ENCODE data around the gene CIP2A.

The CIP2A gene

GRCh38 chr3:108525971-108526370 is 63.3 kb downstream of the CIP2A start:
- no peak for TF ChIP-seq CTCF (IDR thresholded peaks at IDR 0.05; ENCODE audit: control extremely low read depth, extremely low read depth, low read depth, missing control alignments)
- ChIA-PET POLR2A (no interaction called here), CTCF (interaction anchor here (1.0 to 2.9 kb wide), 11 partner anchors 9 to 63 kb away, joined by 3 to 12 read pairs (median 6); partner anchors contain the start of genes CIP2A and DZIP3)
- no peak for DNase-seq (ENCODE audit: extremely low spot score)

GRCh38 chr3:108525256-108525655 is 64.0 kb downstream of the CIP2A start:
- DNase-seq (ENCODE audit: extremely low spot score): no peak
- CTCF ChIA-PET: interaction anchor here (1.0 to 2.9 kb wide), 9 partner anchors 10 to 64 kb away, joined by 3 to 12 read pairs (median 6); partner anchors contain the start of genes CIP2A and DZIP3
- no peak for TF ChIP-seq CTCF (IDR thresholded peaks at IDR 0.05; ENCODE audit: control extremely low read depth, extremely low read depth, low read depth, missing control alignments)
- POLR2A ChIA-PET: no interaction called here

GRCh38 chr3:108524537-108524936 is 64.7 kb downstream of the CIP2A start:
- DNase-seq (ENCODE audit: extremely low spot score): no peak
- ChIA-PET CTCF (interaction anchor here (1.3 to 2.7 kb wide), 4 partner anchors 11 to 35 kb away, joined by 4 to 12 read pairs (median 8); no protein-coding TSS in a partner anchor), POLR2A (no interaction called here)
- TF ChIP-seq CTCF (IDR thresholded peaks at IDR 0.05; ENCODE audit: control extremely low read depth, extremely low read depth, low read depth, missing control alignments): no peak

- ChIA-PET POLR2A (no interaction called here), CTCF (interaction anchor here (1.2 to 1.5 kb wide), 4 partner anchors 11 to 30 kb away, joined by 3 to 4 read pairs (median 3); no protein-coding TSS in a partner anchor)
- DNase-seq (ENCODE audit: extremely low spot score): no peak
- TF ChIP-seq CTCF (IDR thresholded peaks at IDR 0.05; ENCODE audit: control extremely low read depth, extremely low read depth, low read depth, missing control alignments): no peak
Measured at GRCh38 chr3:108518895-108519294, 70.3 kb downstream of the CIP2A start.

- no peak for DNase-seq (ENCODE audit: extremely low spot score)
- no peak for TF ChIP-seq CTCF (IDR thresholded peaks at IDR 0.05; ENCODE audit: control extremely low read depth, extremely low read depth, low read depth, missing control alignments)
- ChIA-PET CTCF (interaction anchor here (1.3 to 2.0 kb wide), 5 partner anchors 10 to 35 kb away, joined by 3 to 7 read pairs (median 5); no protein-coding TSS in a partner anchor), POLR2A (no interaction called here)
Measured at GRCh38 chr3:108516881-108517280, 72.4 kb downstream of the CIP2A start.

- no peak for TF ChIP-seq CTCF (IDR thresholded peaks at IDR 0.05; ENCODE audit: control extremely low read depth, extremely low read depth, low read depth, missing control alignments)
- DNase-seq (ENCODE audit: extremely low spot score): no peak
- ChIA-PET CTCF (interaction anchor here (0.8 to 2.7 kb wide), 6 partner anchors 11 to 510 kb away, joined by 3 to 12 read pairs (median 4); no protein-coding TSS in a partner anchor), POLR2A (no interaction called here)
Measured at GRCh38 chr3:108513961-108514360, 75.3 kb downstream of the CIP2A start.
